ENCODE data around the gene LYZL1. TPM values are rescaled to one million over a fixed set of nuclear protein-coding genes. Genes with fewer than 3 reads are reported as not detected.
"Not testable (repeated sequence)": the region's sequence is repeated elsewhere in the genome, so short reads cannot be mapped to it uniquely, and the experiment has no call there.

The LYZL1 gene
- total RNA-seq, 1 donor from 2014 or later, result not detected

DNA sequence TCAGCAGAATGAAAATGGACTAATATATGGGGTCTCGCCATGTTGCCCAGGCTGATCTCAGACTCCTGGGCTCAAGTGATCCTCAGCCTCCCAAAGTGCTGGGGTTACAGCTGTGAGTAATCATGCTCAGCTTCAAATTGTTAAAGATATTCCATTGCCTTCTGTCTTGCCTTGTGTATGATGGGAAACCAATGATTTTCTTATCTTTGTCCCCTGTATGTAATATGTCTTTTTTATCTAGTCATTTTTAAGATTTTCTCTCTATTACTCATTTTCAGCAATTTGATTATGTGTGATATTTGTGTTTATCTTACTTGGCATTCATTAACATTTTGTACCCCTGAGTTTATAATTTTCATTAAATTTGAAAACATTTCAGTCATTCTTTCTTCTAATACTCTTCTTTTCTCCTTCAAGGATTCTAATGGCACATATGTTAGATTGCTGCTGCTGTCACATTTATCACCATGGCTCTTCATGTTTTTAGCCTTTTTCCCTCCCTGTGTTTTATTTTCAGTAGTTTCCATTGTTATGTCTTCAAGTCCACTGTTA lies 12.6 kb downstream of the LYZL1 start:
- Histone ChIP-seq H3K9me3 (ENCODE audit: control insufficient read depth in 3 of 3, low read length in 3 of 3) (peaks cover 2 to 13% (median 2%) of the 10 kb centered on the region in 3 donors), H3K4me3 (ENCODE audit: low read length in 3 of 3) (no peak overlapping the region), H3K9ac (ENCODE audit: low read depth in 1 of 3, low read length in 3 of 3) (no peak overlapping the region), H3K4me1 (ENCODE audit: control insufficient read depth in 3 of 3, insufficient read depth in 3 of 3, low read length in 3 of 3) (no peaks in the 10 kb centered on the region), H3K36me3 (ENCODE audit: control insufficient read depth in 3 of 3, insufficient read depth in 3 of 3, low read length in 3 of 3) (no peaks in the 10 kb centered on the region), H3K27me3 (ENCODE audit: control insufficient read depth in 3 of 3, insufficient read depth in 3 of 3, low read length in 3 of 3) (no peaks in the 10 kb centered on the region), H3K27ac (ENCODE audit: low read depth, low read length) (no peak overlapping the region)

GRCh38 chr10:29302499-29302898 lies 13.6 kb downstream of the LYZL1 start:
- Histone ChIP-seq H3K4me3 (ENCODE audit: low read length in 3 of 3) (no peak overlapping the region), H3K27ac (ENCODE audit: low read depth, low read length) (no peak overlapping the region), H3K9me3 (ENCODE audit: control insufficient read depth in 3 of 3, low read length in 3 of 3) (peaks cover 2 to 10% (median 2%) of the 10 kb centered on the region in 3 donors), H3K27me3 (ENCODE audit: control insufficient read depth in 3 of 3, insufficient read depth in 3 of 3, low read length in 3 of 3) (no peaks in the 10 kb centered on the region), H3K4me1 (ENCODE audit: control insufficient read depth in 3 of 3, insufficient read depth in 3 of 3, low read length in 3 of 3) (no peaks in the 10 kb centered on the region), H3K9ac (ENCODE audit: low read depth in 1 of 3, low read length in 3 of 3) (no peak overlapping the region), H3K36me3 (ENCODE audit: control insufficient read depth in 3 of 3, insufficient read depth in 3 of 3, low read length in 3 of 3) (no peaks in the 10 kb centered on the region)

DNA sequence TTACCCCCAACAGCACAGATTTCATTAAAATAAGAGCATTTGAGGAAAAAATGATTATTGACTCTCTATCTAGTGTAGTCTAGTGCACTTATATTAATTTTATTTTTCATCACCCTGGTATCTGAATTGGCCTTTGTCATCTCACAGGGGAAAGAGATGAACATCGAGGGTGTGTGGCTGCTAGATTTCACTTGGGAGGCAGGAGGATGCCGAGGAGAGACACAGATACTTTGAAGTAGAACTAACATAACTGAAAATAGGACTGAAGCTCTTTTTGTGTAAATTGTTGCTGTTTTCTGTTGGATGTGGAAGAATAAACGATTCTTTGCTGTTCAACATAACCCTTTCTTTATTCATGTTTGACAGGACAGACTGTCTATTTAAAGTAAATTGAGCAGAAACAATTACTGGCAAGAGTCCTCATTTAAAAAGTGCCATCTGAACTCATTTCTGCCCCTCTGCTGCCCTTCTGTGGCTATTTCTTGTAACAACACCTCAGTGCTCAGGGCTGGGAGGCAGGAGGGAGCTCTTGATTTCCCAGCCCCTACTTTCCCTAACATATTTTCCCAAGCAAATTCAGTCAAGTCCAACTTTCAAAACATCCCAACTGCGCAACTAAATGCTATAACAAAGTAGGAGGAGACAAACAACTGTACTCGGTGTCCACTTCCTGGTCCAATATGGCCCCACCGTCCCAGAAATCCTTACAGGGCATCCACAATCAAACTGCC lies 15.6 kb downstream of the LYZL1 start:
- no peak overlapping the region for H3K27ac ChIP-seq (ENCODE audit: low read depth, low read length)
- no peaks in the 10 kb centered on the region for H3K27me3 ChIP-seq (ENCODE audit: control insufficient read depth in 3 of 3, insufficient read depth in 3 of 3, low read length in 3 of 3)

GRCh38 chr10:29304995-29305335 lies 16.1 kb downstream of the LYZL1 start:
- Histone ChIP-seq H3K27me3 (ENCODE audit: control insufficient read depth in 3 of 3, insufficient read depth in 3 of 3, low read length in 3 of 3) (no peaks in the 10 kb centered on the region), H3K27ac (ENCODE audit: low read depth, low read length) (no peak overlapping the region), H3K4me3 (ENCODE audit: low read length in 3 of 3) (no peak overlapping the region), H3K9me3 (ENCODE audit: control insufficient read depth in 3 of 3, low read length in 3 of 3) (peaks cover 0 to under 1% (median 0%) of the 10 kb centered on the region in 3 donors), H3K9ac (ENCODE audit: low read depth in 1 of 3, low read length in 3 of 3) (no peak overlapping the region), H3K4me1 (ENCODE audit: control insufficient read depth in 3 of 3, insufficient read depth in 3 of 3, low read length in 3 of 3) (no peaks in the 10 kb centered on the region), H3K36me3 (ENCODE audit: control insufficient read depth in 3 of 3, insufficient read depth in 3 of 3, low read length in 3 of 3) (no peaks in the 10 kb centered on the region)

More for the DNA sequence above, 15.6 kb downstream of the LYZL1 start:
- Histone ChIP-seq H3K4me1 (ENCODE audit: control insufficient read depth in 3 of 3, insufficient read depth in 3 of 3, low read length in 3 of 3) (no peaks in the 10 kb centered on the region), H3K4me3 (ENCODE audit: low read length in 3 of 3) (no peak overlapping the region), H3K36me3 (ENCODE audit: control insufficient read depth in 3 of 3, insufficient read depth in 3 of 3, low read length in 3 of 3) (no peaks in the 10 kb centered on the region), H3K9me3 (ENCODE audit: control insufficient read depth in 3 of 3, low read length in 3 of 3) (peaks cover 0 to 3% (median 0%) of the 10 kb centered on the region in 3 donors), H3K9ac (ENCODE audit: low read depth in 1 of 3, low read length in 3 of 3) (peak overlapping the region in 1 of 3 donors; percentile 24)

DNA sequence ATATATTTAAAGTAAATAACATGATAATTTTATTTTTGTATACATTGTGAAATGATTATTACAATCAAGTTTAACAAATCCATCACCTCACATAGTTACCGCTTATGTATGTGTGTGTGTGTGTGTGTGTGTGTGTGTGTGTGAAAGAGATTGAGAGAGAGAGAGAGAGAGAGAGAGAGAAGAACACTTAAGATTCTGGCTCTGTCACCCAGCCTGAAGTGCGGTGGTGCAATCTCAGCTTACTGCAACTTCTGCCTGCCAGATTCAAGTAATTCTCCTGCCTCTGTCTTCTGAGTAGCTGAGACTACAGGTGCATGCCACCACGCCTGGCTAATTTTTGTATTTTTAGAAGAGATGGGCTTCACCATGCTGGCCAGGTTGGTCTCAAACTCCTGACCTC lies 17.8 kb downstream of the LYZL1 start:
- Histone ChIP-seq H3K4me3 (ENCODE audit: low read length in 3 of 3) (no peak overlapping the region), H3K9ac (ENCODE audit: low read depth in 1 of 3, low read length in 3 of 3) (no peak overlapping the region), H3K36me3 (ENCODE audit: control insufficient read depth in 3 of 3, insufficient read depth in 3 of 3, low read length in 3 of 3) (no peaks in the 10 kb centered on the region), H3K4me1 (ENCODE audit: control insufficient read depth in 3 of 3, insufficient read depth in 3 of 3, low read length in 3 of 3) (no peaks in the 10 kb centered on the region), H3K9me3 (ENCODE audit: control insufficient read depth in 3 of 3, low read length in 3 of 3) (no peaks in the 10 kb centered on the region), H3K27me3 (ENCODE audit: control insufficient read depth in 3 of 3, insufficient read depth in 3 of 3, low read length in 3 of 3) (no peaks in the 10 kb centered on the region), H3K27ac (ENCODE audit: low read depth, low read length) (no peak overlapping the region)

DNA sequence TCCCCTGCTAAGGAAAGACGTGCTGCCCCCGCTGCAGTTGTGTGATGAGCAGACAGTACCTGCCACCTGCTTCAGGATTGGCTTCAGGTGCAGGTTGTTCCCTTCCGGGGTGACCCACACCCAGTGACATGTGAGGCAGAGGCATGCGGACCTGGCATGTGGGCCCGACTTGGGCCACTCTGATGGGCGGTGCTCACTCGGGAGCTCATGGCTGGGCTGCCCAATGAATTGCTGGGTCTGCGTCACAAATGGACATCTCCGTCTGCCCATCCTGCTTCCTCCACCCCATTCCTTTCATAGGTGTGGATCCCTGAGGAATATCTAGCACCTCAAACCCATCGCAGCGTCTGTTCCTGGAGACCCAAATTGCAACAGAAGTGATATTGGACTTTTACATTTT lies 19.3 kb downstream of the LYZL1 start:
- H3K27ac ChIP-seq (ENCODE audit: low read depth, low read length); H3K27me3 ChIP-seq (ENCODE audit: control insufficient read depth in 3 of 3, insufficient read depth in 3 of 3, low read length in 3 of 3); H3K9ac ChIP-seq (ENCODE audit: low read depth in 1 of 3, low read length in 3 of 3); H3K9me3 ChIP-seq (ENCODE audit: control insufficient read depth in 3 of 3, low read length in 3 of 3); H3K36me3 ChIP-seq (ENCODE audit: control insufficient read depth in 3 of 3, insufficient read depth in 3 of 3, low read length in 3 of 3); H3K4me1 ChIP-seq (ENCODE audit: control insufficient read depth in 3 of 3, insufficient read depth in 3 of 3, low read length in 3 of 3); H3K4me3 ChIP-seq (ENCODE audit: low read length in 3 of 3): not testable (repeated sequence)

DNA sequence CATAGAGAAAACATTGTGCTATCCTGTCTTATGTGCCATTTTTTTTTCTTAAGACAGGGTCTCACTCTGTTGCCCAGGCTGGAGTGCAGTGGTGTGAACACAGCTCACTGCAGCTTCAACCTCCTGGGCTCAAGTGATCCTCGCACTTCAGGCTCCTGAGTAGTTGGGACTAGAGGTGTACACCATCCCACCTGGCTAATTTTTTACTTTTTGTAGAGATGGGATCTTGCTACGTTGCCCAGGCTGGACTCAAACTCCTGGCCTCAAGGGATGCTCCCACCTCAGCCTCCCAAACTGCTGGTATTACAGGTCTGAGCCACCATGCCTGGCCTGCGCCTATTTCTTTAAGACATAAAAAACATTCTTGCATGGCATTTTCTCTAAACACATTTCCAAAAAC lies 20.6 kb downstream of the LYZL1 start:
- no peaks in the 10 kb centered on the region for H3K27me3 ChIP-seq (ENCODE audit: control insufficient read depth in 3 of 3, insufficient read depth in 3 of 3, low read length in 3 of 3)
- no peak overlapping the region for H3K27ac ChIP-seq (ENCODE audit: low read depth, low read length)
- H3K4me3 ChIP-seq (ENCODE audit: low read length in 3 of 3), result no peak overlapping the region
- H3K4me1 ChIP-seq (ENCODE audit: control insufficient read depth in 3 of 3, insufficient read depth in 3 of 3, low read length in 3 of 3), result no peaks in the 10 kb centered on the region
- H3K36me3 ChIP-seq (ENCODE audit: control insufficient read depth in 3 of 3, insufficient read depth in 3 of 3, low read length in 3 of 3), result no peaks in the 10 kb centered on the region
- H3K9me3 ChIP-seq (ENCODE audit: control insufficient read depth in 3 of 3, low read length in 3 of 3), result no peaks in the 10 kb centered on the region
- H3K9ac ChIP-seq (ENCODE audit: low read depth in 1 of 3, low read length in 3 of 3), result no peak overlapping the region

GRCh38 chr10:29310463-29310862 lies 21.6 kb downstream of the LYZL1 start:
- H3K4me1 ChIP-seq (ENCODE audit: control insufficient read depth in 3 of 3, insufficient read depth in 3 of 3, low read length in 3 of 3); H3K36me3 ChIP-seq (ENCODE audit: control insufficient read depth in 3 of 3, insufficient read depth in 3 of 3, low read length in 3 of 3); H3K9me3 ChIP-seq (ENCODE audit: control insufficient read depth in 3 of 3, low read length in 3 of 3); H3K9ac ChIP-seq (ENCODE audit: low read depth in 1 of 3, low read length in 3 of 3); H3K27me3 ChIP-seq (ENCODE audit: control insufficient read depth in 3 of 3, insufficient read depth in 3 of 3, low read length in 3 of 3); H3K27ac ChIP-seq (ENCODE audit: low read depth, low read length); H3K4me3 ChIP-seq (ENCODE audit: low read length in 3 of 3): not testable (repeated sequence)

- H3K4me3 ChIP-seq (ENCODE audit: low read length in 3 of 3), result no peak overlapping the region
Measured at GRCh38 chr10:29313071-29313470, 24.2 kb downstream of the LYZL1 start.

DNA sequence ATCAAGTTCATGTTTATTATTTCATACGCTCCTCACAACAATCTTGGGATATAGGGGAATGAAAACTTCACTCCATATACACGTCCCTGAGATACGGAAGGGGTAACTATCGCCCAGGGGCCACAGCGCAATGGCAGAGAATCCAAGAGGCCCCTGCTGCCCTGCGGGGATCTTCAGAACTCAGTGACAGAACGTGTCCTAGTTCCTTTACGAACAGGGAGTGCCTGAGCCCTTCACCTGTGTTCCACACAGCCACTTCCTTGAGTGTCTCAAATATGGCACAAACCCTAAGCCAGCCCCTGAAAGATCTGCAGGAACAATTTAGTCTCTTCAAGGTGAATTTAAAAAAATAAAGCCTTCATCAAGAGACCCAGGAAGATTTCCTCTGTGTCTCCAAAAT lies 25.9 kb downstream of the LYZL1 start:
- Histone ChIP-seq H3K27me3 (ENCODE audit: control insufficient read depth in 3 of 3, insufficient read depth in 3 of 3, low read length in 3 of 3) (no peaks in the 10 kb centered on the region), H3K27ac (ENCODE audit: low read depth, low read length) (no peak overlapping the region)

More at GRCh38 chr10:29313071-29313470, 24.2 kb downstream of the LYZL1 start:
- H3K9ac ChIP-seq (ENCODE audit: low read depth in 1 of 3, low read length in 3 of 3), result no peak overlapping the region
- H3K27me3 ChIP-seq (ENCODE audit: control insufficient read depth in 3 of 3, insufficient read depth in 3 of 3, low read length in 3 of 3), result no peaks in the 10 kb centered on the region
- no peaks in the 10 kb centered on the region for H3K36me3 ChIP-seq (ENCODE audit: control insufficient read depth in 3 of 3, insufficient read depth in 3 of 3, low read length in 3 of 3)
- no peaks in the 10 kb centered on the region for H3K9me3 ChIP-seq (ENCODE audit: control insufficient read depth in 3 of 3, low read length in 3 of 3)
- H3K27ac ChIP-seq (ENCODE audit: low read depth, low read length), result no peak overlapping the region
- peaks cover 0 to under 1% (median 0%) of the 10 kb centered on the region in 3 donors for H3K4me1 ChIP-seq (ENCODE audit: control insufficient read depth in 3 of 3, insufficient read depth in 3 of 3, low read length in 3 of 3)

More for the DNA sequence above, 25.9 kb downstream of the LYZL1 start:
- H3K9ac ChIP-seq (ENCODE audit: low read depth in 1 of 3, low read length in 3 of 3), result no peak overlapping the region
- no peaks in the 10 kb centered on the region for H3K36me3 ChIP-seq (ENCODE audit: control insufficient read depth in 3 of 3, insufficient read depth in 3 of 3, low read length in 3 of 3)
- H3K4me1 ChIP-seq (ENCODE audit: control insufficient read depth in 3 of 3, insufficient read depth in 3 of 3, low read length in 3 of 3), result peaks cover 3 to 10% (median 7%) of the 10 kb centered on the region in 3 donors
- no peak overlapping the region for H3K4me3 ChIP-seq (ENCODE audit: low read length in 3 of 3)
- no peaks in the 10 kb centered on the region for H3K9me3 ChIP-seq (ENCODE audit: control insufficient read depth in 3 of 3, low read length in 3 of 3)

Measured in skeletal muscle tissue (tissue), 4 donors.